Measurements from ENCODE around the gene GRK5. TPM values are rescaled to one million over a fixed set of nuclear protein-coding genes. Genes with fewer than 3 reads are reported as not detected.

GRK5 gene
- total RNA-seq, 1 donor from 2014 or later = 77.6 TPM

DNA sequence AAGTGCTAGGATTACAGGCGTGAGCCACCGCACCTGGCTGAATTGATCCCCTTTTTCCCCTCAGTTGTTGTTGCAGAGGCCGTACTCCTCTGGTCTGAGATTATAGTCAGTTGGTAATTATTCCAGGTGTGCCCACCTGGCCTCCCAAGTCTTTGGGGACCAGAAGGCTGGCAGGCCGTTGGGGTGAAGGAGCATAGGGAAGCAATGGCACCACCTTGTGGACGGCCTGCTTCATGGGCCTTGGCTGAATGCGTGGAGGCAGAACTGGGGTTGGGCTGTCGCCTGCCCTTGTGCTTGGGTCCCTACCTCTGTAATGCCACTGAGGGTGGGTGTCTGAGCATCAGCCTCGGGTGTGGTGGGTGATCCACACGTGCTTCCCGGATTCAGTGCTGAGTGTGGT, 209.5 kb downstream of the GRK5 start:
- DNase-seq = peak; percentile 74
- Mint-ChIP-seq H3K4me3 (ENCODE audit: unreplicated experiment) (no peak overlapping the region), H3K36me3 (ENCODE audit: unreplicated experiment) (peaks cover 4% of the 10 kb centered on the region), H3K27me3 (ENCODE audit: unreplicated experiment) (peaks cover 13% of the 10 kb centered on the region), H3K4me1 (ENCODE audit: low read depth, unreplicated experiment) (peaks cover 42% of the 10 kb centered on the region), H3K9me3 (ENCODE audit: unreplicated experiment) (peaks cover 23% of the 10 kb centered on the region), H3K27ac (ENCODE audit: unreplicated experiment) (no peak overlapping the region)
- TF ChIP-seq, protein P1, sequence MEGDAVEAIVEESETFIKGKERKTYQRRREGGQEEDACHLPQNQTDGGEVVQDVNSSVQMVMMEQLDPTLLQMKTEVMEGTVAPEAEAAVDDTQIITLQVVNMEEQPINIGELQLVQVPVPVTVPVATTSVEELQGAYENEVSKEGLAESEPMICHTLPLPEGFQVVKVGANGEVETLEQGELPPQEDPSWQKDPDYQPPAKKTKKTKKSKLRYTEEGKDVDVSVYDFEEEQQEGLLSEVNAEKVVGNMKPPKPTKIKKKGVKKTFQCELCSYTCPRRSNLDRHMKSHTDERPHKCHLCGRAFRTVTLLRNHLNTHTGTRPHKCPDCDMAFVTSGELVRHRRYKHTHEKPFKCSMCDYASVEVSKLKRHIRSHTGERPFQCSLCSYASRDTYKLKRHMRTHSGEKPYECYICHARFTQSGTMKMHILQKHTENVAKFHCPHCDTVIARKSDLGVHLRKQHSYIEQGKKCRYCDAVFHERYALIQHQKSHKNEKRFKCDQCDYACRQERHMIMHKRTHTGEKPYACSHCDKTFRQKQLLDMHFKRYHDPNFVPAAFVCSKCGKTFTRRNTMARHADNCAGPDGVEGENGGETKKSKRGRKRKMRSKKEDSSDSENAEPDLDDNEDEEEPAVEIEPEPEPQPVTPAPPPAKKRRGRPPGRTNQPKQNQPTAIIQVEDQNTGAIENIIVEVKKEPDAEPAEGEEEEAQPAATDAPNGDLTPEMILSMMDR (IDR thresholded peaks at IDR 0.05; ENCODE audit: partially characterized antibody, unreplicated experiment) = peak; percentile 70

DNA sequence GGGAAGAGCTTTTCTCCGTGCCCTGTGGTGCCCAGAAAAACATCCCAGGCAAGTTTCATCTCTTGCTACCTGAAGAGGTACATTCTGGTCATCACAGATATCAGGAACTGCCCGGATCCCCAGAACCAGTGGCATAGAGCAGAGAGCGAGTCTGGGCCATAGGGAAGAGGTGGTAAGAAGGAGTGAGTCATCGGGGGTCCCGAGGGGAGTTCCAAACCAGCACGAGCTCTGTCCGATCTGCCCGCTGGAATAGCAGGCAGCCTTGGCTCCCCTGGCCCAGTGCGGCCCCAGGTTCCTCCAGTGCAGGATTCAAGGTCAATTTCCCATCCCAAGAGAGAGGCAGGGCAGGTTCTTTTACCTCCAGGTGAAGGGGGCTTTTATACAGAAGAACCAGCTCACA, 210.5 kb downstream of the GRK5 start:
- H3K27me3 Mint-ChIP-seq (ENCODE audit: unreplicated experiment) = peaks cover 13% of the 10 kb centered on the region
- TF ChIP-seq, protein P1 (IDR thresholded peaks at IDR 0.05; ENCODE audit: partially characterized antibody, unreplicated experiment) = no peak
- peaks cover 41% of the 10 kb centered on the region for H3K4me1 Mint-ChIP-seq (ENCODE audit: low read depth, unreplicated experiment)
- H3K36me3 Mint-ChIP-seq (ENCODE audit: unreplicated experiment) = peaks cover 4% of the 10 kb centered on the region
- peak overlapping the region; percentile 44 for H3K27ac Mint-ChIP-seq (ENCODE audit: unreplicated experiment)
- no peak for DNase-seq
- H3K9me3 Mint-ChIP-seq (ENCODE audit: unreplicated experiment) = peaks cover 23% of the 10 kb centered on the region
- H3K4me3 Mint-ChIP-seq (ENCODE audit: unreplicated experiment) = peak overlapping the region; percentile 47

DNA sequence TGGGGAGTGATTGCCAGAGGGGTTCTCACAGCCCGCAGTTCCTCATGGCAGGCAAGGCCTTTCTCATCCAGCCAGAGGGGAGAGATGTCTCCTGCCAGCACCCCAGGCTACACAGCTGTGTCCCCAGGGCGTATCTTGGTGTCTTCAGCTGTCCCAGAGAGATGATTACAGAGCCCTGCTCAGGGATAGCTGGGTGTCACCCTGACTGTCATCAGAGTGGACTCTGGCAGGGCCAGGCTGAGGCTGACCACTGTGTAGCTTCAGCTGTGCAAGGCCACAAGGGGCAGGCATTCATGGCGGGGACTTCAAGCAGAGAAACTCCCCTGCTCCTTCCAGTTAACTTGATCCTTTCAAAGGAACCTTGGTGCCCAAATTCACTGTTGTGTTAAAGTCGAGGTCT, 211.0 kb downstream of the GRK5 start:
- peaks cover 18% of the 10 kb centered on the region for H3K27me3 Mint-ChIP-seq (ENCODE audit: unreplicated experiment)

DNA sequence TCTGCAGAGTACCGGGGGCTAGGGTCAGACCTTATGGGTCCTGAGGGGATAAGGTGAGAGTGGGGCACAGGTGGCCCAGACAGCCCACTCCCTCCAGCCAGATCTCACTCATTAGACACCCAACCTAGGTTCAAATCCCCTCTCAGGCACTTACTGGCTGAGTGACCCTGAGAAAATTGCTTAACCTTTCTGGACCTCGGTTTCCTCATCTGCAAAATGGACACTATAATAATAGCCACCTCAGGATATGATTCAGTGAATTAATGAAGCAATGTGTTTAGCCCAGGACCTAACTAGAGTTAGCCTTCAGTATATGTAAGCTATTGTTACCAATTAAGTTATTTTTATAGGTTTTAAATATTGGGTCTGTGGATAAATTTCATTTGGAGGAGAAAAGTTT, 212.6 kb downstream of the GRK5 start:
- peaks cover 13% of the 10 kb centered on the region for H3K27me3 Mint-ChIP-seq (ENCODE audit: unreplicated experiment)
- H3K4me3 Mint-ChIP-seq (ENCODE audit: unreplicated experiment) = no peak overlapping the region
- TF ChIP-seq, protein P1 (IDR thresholded peaks at IDR 0.05; ENCODE audit: partially characterized antibody, unreplicated experiment) = no peak
- H3K4me1 Mint-ChIP-seq (ENCODE audit: low read depth, unreplicated experiment) = peaks cover 36% of the 10 kb centered on the region
- H3K36me3 Mint-ChIP-seq (ENCODE audit: unreplicated experiment) = peaks cover 5% of the 10 kb centered on the region
- no peak for DNase-seq
- H3K27ac Mint-ChIP-seq (ENCODE audit: unreplicated experiment) = no peak overlapping the region
- H3K9me3 Mint-ChIP-seq (ENCODE audit: unreplicated experiment) = peaks cover 14% of the 10 kb centered on the region

More for the DNA sequence above, 211.0 kb downstream of the GRK5 start:
- no peak for DNase-seq
- TF ChIP-seq, protein P1 (IDR thresholded peaks at IDR 0.05; ENCODE audit: partially characterized antibody, unreplicated experiment) = no peak
- peaks cover 4% of the 10 kb centered on the region for H3K36me3 Mint-ChIP-seq (ENCODE audit: unreplicated experiment)
- no peak overlapping the region for H3K27ac Mint-ChIP-seq (ENCODE audit: unreplicated experiment)
- peaks cover 40% of the 10 kb centered on the region for H3K4me1 Mint-ChIP-seq (ENCODE audit: low read depth, unreplicated experiment)
- peaks cover 21% of the 10 kb centered on the region for H3K9me3 Mint-ChIP-seq (ENCODE audit: unreplicated experiment)
- H3K4me3 Mint-ChIP-seq (ENCODE audit: unreplicated experiment) = no peak overlapping the region

DNA sequence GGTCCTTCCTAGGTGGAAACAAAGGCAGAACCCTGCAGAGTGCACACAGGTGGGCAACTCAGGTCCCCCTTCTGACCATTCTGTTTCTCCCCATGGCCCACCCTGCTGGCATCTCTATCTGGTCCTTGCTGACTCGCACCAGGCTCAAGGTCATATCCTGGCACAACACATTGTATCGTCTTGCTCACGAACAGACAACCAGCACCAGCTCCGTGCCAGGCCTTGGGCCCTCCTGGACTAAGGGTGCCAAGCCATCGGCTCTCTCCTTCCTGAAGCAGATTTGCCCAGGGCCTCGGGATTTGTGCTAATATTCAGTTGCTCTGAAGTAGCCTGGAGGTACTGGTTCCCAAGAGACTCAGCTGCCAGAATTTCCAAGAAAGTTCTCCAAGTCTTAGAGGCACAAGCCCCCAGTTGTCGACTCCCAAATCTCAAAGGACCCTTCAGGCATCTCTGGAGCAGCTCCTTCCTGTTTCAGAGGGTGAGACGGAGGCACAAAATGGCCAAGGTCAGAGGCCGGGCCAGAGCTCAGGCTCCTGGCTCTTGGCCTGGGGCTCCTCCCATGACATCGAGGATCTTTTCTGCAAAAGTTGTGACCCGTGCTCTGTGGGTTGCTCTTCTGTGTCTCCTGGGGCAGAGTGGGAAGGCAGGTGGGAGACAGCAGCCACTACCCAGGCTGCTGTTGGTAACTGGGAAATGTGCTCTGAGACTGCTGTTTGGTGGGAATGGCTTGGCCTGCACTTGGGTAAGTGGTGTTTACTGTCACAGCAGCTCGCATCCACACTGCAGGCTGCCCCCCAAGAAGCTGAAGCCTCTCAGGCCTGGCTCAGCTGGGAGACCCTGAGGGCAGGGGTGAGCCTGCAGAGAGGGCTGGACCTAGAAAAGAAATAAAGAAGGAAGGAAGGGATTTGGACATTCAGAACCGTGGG, 213.8 kb downstream of the GRK5 start:
- no peak for DNase-seq
- peaks cover 13% of the 10 kb centered on the region for H3K36me3 Mint-ChIP-seq (ENCODE audit: unreplicated experiment)
- H3K27me3 Mint-ChIP-seq (ENCODE audit: unreplicated experiment) = peaks cover 12% of the 10 kb centered on the region
- H3K4me1 Mint-ChIP-seq (ENCODE audit: low read depth, unreplicated experiment) = peaks cover 38% of the 10 kb centered on the region
- H3K9me3 Mint-ChIP-seq (ENCODE audit: unreplicated experiment) = peaks cover 10% of the 10 kb centered on the region
- H3K27ac Mint-ChIP-seq (ENCODE audit: unreplicated experiment) = peak overlapping the region; percentile 78
- H3K4me3 Mint-ChIP-seq (ENCODE audit: unreplicated experiment) = peak overlapping the region; percentile 53
- TF ChIP-seq, protein P1 (IDR thresholded peaks at IDR 0.05; ENCODE audit: partially characterized antibody, unreplicated experiment) = no peak

Data from glutamatergic neuron (in vitro differentiated cells).